Epithelial cell of esophagus (primary cell): ENCODE measurements around the gene KRTAP10-7.
"Not testable (repeated sequence)": the region's sequence is repeated elsewhere in the genome, so short reads cannot be mapped to it uniquely, and the experiment has no call there.

Source experiments
- DNase-seq: peaks from one replicate; pipeline ENCODE4 v3.0.0; 2010; ENCODE audit warnings: low read depth
- H3K4me3 ChIP-seq: 2 replicates; pipeline ENCODE4 v1.5.1; 2011; ENCODE audit warnings: mild to moderate bottlenecking, low read length, control low read depth
- CTCF ChIP-seq: IDR thresholded peaks from 2 replicates; pipeline ENCODE4 v1.5.1; 2011; ENCODE audit warnings: low read depth, mild to moderate bottlenecking, low read length, control low read depth, inconsistent platforms; ENCODE audit not compliant: insufficient read depth; ENCODE audit errors: missing control alignments

KRTAP10-7 gene

GRCh38 chr21:44623575-44623974 lies 23.2 kb downstream of the KRTAP10-7 start:
- no peak for TF ChIP-seq CTCF
- DNase-seq: no peak
- no peak overlapping the region for H3K4me3 ChIP-seq

- no peak for DNase-seq
- TF ChIP-seq CTCF: no peak
These were observed 25.4 kb downstream of the KRTAP10-7 start for GRCh38 chr21:44625756-44626155.

GRCh38 chr21:44626262-44626661 lies 25.9 kb downstream of the KRTAP10-7 start:
- no peak for TF ChIP-seq CTCF
- no peak for DNase-seq
- H3K4me3 ChIP-seq: no peak overlapping the region

More at GRCh38 chr21:44625756-44626155, 25.4 kb downstream of the KRTAP10-7 start:
- H3K4me3 ChIP-seq: no peak overlapping the region

- no peak within 1 kb of the TSS for H3K4me3 ChIP-seq
- TF ChIP-seq CTCF: no peak
- no peak for DNase-seq
These were observed 26.3 kb downstream of the KRTAP10-7 start, which contains the start of gene KRTAP10-9 for GRCh38 chr21:44626673-44627143. TSS of gene KRTAP10-9 (plus strand) at chr21:44627093. CDS start at chr21:44627172, 79 bp downstream.

- not testable (repeated sequence) for H3K4me3 ChIP-seq, DNase-seq
These were observed 26.9 kb downstream of the KRTAP10-7 start for GRCh38 chr21:44627181-44627822.

GRCh38 chr21:44627831-44628233 lies 27.4 kb downstream of the KRTAP10-7 start:
- DNase-seq, H3K4me3 ChIP-seq: not testable (repeated sequence)

- no peak for TF ChIP-seq CTCF
- no peak overlapping the region for H3K4me3 ChIP-seq
- no peak for DNase-seq
These were observed 28.5 kb downstream of the KRTAP10-7 start for GRCh38 chr21:44628707-44629391.

GRCh38 chr21:44630440-44630839 lies 30.0 kb downstream of the KRTAP10-7 start:
- no peak for DNase-seq
- no peak overlapping the region for H3K4me3 ChIP-seq
- TF ChIP-seq CTCF: no peak
